GM21423 (cell line): ENCODE data around the gene OR1D5.
"Not testable (repeated sequence)": the region's sequence is repeated elsewhere in the genome, so short reads cannot be mapped to it uniquely, and the experiment has no call there.

Experiments
- ATAC-seq: cut with Tn5 transposase; IDR thresholded peaks from one replicate; pipeline ENCODE4 v1.9.1; 2021; ENCODE audit warnings: mild to moderate bottlenecking, moderate library complexity; ENCODE audit not compliant: unreplicated experiment

Gene OR1D5

GRCh38 chr17:3032258-3033247, 30.9 kb downstream of the OR1D5 start:
- ATAC-seq = no peak

GRCh38 chr17:3030852-3031470, 32.4 kb downstream of the OR1D5 start:
- not testable (repeated sequence) for ATAC-seq

- ATAC-seq = no peak
These were observed 33.3 kb downstream of the OR1D5 start for GRCh38 chr17:3030096-3030495.

- no peak for ATAC-seq
These were observed 34.0 kb downstream of the OR1D5 start for GRCh38 chr17:3029213-3029913.

- no peak for ATAC-seq
These were observed 35.4 kb downstream of the OR1D5 start for GRCh38 chr17:3027786-3028532.

- no peak for ATAC-seq
These were observed 36.3 kb downstream of the OR1D5 start for GRCh38 chr17:3026856-3027751.

GRCh38 chr17:3026125-3026855, 37.1 kb downstream of the OR1D5 start:
- ATAC-seq = no peak

GRCh38 chr17:3025421-3026124, 37.8 kb downstream of the OR1D5 start:
- ATAC-seq = no peak

GRCh38 chr17:3024346-3024745, 39.1 kb downstream of the OR1D5 start:
- no peak for ATAC-seq

GRCh38 chr17:3022197-3022596, 41.2 kb downstream of the OR1D5 start:
- no peak for ATAC-seq

- ATAC-seq = no peak
These were observed 43.0 kb downstream of the OR1D5 start for GRCh38 chr17:3020381-3020780.

- ATAC-seq = no peak
These were observed 43.6 kb downstream of the OR1D5 start for GRCh38 chr17:3019761-3020160.

GRCh38 chr17:3017936-3018335, 45.5 kb downstream of the OR1D5 start:
- ATAC-seq = no peak

GRCh38 chr17:3015890-3016289, 47.5 kb downstream of the OR1D5 start:
- no peak for ATAC-seq

- no peak for ATAC-seq
These were observed 50.4 kb downstream of the OR1D5 start for GRCh38 chr17:3012926-3013581.
